AG10803 (cell line): ENCODE data around the gene MRPL32.

ENCODE experiments used
- DNase-seq: peaks from one replicate; pipeline ENCODE4 v3.0.0; 2010; ENCODE audit warnings: low read depth
- H3K4me3 ChIP-seq: 2 replicates; pipeline ENCODE4 v1.5.1; 2011; ENCODE audit warnings: mild to moderate bottlenecking, low read length, control low read depth
- TF ChIP-seq, protein P1 (sequence below): conservative IDR thresholded peaks from 2 replicates; pipeline ENCODE4 v1.5.1; 2011; ENCODE audit warnings: mild to moderate bottlenecking, low read length, control low read depth, inconsistent platforms

Gene MRPL32

DNA sequence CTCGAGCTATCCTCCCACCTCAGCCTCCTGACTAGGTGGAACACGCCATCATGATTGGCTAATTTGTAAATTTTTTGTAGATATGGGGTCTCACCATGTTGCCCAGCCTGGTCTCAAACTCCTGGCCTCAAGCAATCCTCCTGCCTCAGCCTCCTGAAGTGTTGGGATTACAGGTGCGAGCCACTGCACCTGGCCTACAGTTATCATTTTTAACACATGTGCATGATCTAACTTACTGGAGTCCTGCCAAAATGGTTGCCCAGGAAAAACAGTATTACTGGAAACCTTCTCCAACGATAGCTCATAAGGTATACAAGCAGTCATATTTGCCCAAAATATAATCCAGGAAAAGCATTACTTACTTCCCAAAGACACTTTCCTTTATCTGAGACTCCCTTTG is 20.2 kb downstream of the MRPL32 start:
- TF ChIP-seq, protein P1, sequence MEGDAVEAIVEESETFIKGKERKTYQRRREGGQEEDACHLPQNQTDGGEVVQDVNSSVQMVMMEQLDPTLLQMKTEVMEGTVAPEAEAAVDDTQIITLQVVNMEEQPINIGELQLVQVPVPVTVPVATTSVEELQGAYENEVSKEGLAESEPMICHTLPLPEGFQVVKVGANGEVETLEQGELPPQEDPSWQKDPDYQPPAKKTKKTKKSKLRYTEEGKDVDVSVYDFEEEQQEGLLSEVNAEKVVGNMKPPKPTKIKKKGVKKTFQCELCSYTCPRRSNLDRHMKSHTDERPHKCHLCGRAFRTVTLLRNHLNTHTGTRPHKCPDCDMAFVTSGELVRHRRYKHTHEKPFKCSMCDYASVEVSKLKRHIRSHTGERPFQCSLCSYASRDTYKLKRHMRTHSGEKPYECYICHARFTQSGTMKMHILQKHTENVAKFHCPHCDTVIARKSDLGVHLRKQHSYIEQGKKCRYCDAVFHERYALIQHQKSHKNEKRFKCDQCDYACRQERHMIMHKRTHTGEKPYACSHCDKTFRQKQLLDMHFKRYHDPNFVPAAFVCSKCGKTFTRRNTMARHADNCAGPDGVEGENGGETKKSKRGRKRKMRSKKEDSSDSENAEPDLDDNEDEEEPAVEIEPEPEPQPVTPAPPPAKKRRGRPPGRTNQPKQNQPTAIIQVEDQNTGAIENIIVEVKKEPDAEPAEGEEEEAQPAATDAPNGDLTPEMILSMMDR: no peak
- DNase-seq: no peak
- H3K4me3 ChIP-seq: no peak overlapping the region

DNA sequence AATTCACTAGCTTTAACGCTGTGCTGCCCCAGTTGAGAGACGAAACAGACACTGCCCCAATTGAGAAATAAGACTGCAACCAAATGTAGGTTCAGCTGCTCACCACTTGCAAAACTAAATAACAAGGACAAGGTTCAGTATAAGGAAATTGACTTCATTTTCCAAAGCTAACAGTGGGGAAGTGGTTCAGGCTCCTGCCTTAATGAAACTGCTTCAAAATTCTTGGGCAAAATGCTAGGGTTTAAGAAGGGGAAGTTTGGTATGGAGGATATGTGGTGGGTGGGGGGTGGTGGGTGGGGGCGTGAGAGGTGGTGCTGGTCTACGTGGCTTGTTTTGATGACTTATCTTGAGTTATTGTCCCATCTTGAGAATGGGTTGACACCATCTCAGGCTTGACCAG is 21.8 kb downstream of the MRPL32 start:
- DNase-seq: no peak
- TF ChIP-seq, protein P1: no peak
- no peak overlapping the region for H3K4me3 ChIP-seq

DNA sequence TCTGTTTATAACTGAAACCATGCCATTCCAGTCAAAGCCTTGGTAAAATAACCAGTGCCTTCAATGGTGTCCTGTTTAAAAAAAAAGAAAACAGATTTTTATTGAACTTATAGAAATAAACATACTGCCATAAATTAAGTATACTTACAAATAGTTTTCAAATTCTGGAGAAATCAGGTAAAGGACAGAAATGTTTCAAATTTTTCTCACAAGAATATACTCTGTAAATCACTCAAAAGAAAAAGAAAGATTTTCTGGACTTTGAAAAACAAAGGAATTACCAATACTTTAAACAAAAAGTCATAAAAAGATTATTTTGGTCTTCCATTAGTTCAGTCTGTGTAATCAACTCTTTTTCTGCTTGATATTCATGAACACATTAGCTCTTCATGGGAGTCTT is 23.9 kb downstream of the MRPL32 start:
- TF ChIP-seq, protein P1: no peak
- no peak for DNase-seq
- H3K4me3 ChIP-seq: no peak overlapping the region

DNA sequence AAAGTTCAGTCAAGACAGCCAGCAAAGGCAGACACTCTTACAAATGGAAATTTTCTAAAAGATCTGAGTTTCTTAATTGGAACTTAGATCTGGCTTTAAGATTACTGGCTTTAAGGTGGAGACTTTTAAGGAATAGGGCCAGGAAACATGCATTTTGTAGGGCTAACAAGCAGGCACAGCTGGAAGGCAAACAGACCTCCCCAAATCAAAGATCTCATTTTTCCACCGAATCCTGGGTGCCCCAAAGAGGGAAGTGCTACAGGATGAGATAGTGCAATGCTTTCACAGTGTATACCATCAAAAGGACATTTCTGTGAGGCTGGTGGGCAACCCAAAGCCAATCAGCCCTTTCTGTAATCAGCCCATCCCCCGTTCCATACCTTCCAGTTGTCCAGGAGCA is 27.4 kb downstream of the MRPL32 start:
- TF ChIP-seq, protein P1: no peak

DNA sequence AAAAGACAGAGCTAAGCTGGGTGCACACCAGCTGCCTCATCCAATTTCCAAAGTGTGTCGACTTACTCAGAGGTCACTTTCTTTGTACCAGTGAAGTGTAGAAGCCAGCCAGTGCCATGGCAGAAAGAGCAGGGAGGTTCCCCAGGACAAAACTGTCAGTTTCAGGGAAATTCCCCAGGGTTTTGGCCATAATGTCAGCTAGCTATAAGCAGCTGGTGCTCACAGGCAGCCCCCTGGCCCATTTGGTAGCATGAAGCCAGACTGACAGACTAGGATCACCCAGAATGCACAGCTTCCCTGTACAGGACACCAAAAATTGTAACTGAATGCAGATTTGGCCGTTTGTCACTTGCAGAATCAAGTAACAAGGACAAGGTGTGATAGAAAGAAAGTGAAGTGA is 28.6 kb downstream of the MRPL32 start:
- H3K4me3 ChIP-seq: no peak overlapping the region
- no peak for DNase-seq
- TF ChIP-seq, protein P1: no peak

More for the DNA sequence above, 27.4 kb downstream of the MRPL32 start:
- no peak for DNase-seq
- no peak overlapping the region for H3K4me3 ChIP-seq

DNA sequence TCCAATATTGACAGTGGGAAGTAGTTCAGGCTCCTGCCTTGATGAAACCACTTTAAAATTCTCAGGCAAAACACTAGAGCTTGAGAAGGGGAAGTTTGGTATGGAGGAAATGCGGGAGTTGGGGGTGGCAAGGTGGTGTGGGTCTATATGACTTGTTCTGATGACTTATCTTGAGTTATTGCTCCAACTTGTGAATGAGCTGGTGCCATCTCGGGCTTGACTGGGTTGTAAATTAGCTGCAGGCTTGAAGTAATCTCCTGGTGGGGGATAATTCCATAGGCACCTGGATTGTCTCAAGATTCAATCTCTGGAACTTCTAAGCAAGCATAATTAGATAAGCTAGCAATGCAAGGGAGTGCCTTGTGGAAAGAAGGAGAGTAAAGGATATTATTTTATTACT is 29.0 kb downstream of the MRPL32 start:
- no peak for DNase-seq
- TF ChIP-seq, protein P1: no peak
- no peak overlapping the region for H3K4me3 ChIP-seq

DNA sequence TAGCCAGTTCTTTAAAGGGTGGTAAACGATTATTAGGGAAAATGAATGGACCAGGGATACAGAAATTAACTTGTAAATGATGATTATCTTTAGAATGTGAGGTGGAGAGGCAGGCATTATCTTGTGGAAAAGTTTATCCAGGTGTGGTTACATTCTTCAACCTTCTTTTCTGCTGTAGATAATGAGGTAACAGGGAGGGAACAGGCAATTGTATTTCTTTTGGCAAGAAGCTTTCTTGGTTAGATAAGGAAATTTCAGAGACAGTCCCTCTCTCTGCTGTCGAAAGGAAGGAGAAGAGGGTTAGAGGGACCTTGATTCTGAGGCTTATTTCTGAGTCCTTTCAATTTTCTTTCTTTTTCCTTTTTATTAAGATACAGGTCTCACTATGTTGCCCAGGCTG is 32.1 kb downstream of the MRPL32 start:
- DNase-seq: no peak

More for the DNA sequence above, 32.1 kb downstream of the MRPL32 start:
- TF ChIP-seq, protein P1: no peak
- H3K4me3 ChIP-seq: no peak overlapping the region
